ENCODE measurements around the gene HPRT1.

HPRT1 gene

GRCh38 chrX:134543288-134543687, 83.3 kb downstream of the HPRT1 start:
- Histone ChIP-seq H3K27me3 (replicated peaks; ENCODE audit: control insufficient read depth, insufficient read depth, low read length) (no peaks in the 10 kb centered on the region), H3K36me3 (ENCODE audit: control insufficient read depth, insufficient read depth, low read length) (no peaks in the 10 kb centered on the region; the same call in 1 of the 2 replicates), H3K4me3 (replicated peaks; ENCODE audit: low read depth, low read length) (no peak overlapping the region)
- DNase-seq (ENCODE audit: extremely low read depth, insufficient read length): no peak
- TF ChIP-seq CTCF (IDR thresholded peaks at IDR 0.05; ENCODE audit: insufficient read depth, low read length, poor library complexity, severe bottlenecking): no peak

GRCh38 chrX:134544135-134544512, 84.2 kb downstream of the HPRT1 start:
- DNase-seq (ENCODE audit: extremely low read depth, insufficient read length): no peak
- TF ChIP-seq CTCF (IDR thresholded peaks at IDR 0.05; ENCODE audit: insufficient read depth, low read length, poor library complexity, severe bottlenecking): no peak
- H3K27me3 ChIP-seq (replicated peaks; ENCODE audit: control insufficient read depth, insufficient read depth, low read length): no peaks in the 10 kb centered on the region
- no peak overlapping the region for H3K4me3 ChIP-seq (replicated peaks; ENCODE audit: low read depth, low read length)
- no peaks in the 10 kb centered on the region; the same call in 1 of the 2 replicates for H3K36me3 ChIP-seq (ENCODE audit: control insufficient read depth, insufficient read depth, low read length)

- DNase-seq (ENCODE audit: extremely low read depth, insufficient read length): no peak
- H3K4me3 ChIP-seq (replicated peaks; ENCODE audit: low read depth, low read length): no peak overlapping the region
- no peak for TF ChIP-seq CTCF (IDR thresholded peaks at IDR 0.05; ENCODE audit: insufficient read depth, low read length, poor library complexity, severe bottlenecking)
- no peaks in the 10 kb centered on the region; the same call in 1 of the 2 replicates for H3K36me3 ChIP-seq (ENCODE audit: control insufficient read depth, insufficient read depth, low read length)
- H3K27me3 ChIP-seq (replicated peaks; ENCODE audit: control insufficient read depth, insufficient read depth, low read length): no peaks in the 10 kb centered on the region
Observed at GRCh38 chrX:134544513-134545151, 84.7 kb downstream of the HPRT1 start.

GRCh38 chrX:134545510-134545909, 85.5 kb downstream of the HPRT1 start:
- no peak for TF ChIP-seq CTCF (IDR thresholded peaks at IDR 0.05; ENCODE audit: insufficient read depth, low read length, poor library complexity, severe bottlenecking)
- no peak overlapping the region for H3K4me3 ChIP-seq (replicated peaks; ENCODE audit: low read depth, low read length)
- H3K27me3 ChIP-seq (replicated peaks; ENCODE audit: control insufficient read depth, insufficient read depth, low read length): no peaks in the 10 kb centered on the region
- no peak for DNase-seq (ENCODE audit: extremely low read depth, insufficient read length)
- no peaks in the 10 kb centered on the region; the same call in 1 of the 2 replicates for H3K36me3 ChIP-seq (ENCODE audit: control insufficient read depth, insufficient read depth, low read length)

GRCh38 chrX:134546187-134546586, 86.2 kb downstream of the HPRT1 start:
- Histone ChIP-seq H3K4me3 (replicated peaks; ENCODE audit: low read depth, low read length) (no peak overlapping the region), H3K36me3 (ENCODE audit: control insufficient read depth, insufficient read depth, low read length) (no peaks in the 10 kb centered on the region; the same call in 1 of the 2 replicates), H3K27me3 (replicated peaks; ENCODE audit: control insufficient read depth, insufficient read depth, low read length) (no peaks in the 10 kb centered on the region)
- no peak for DNase-seq (ENCODE audit: extremely low read depth, insufficient read length)
- no peak for TF ChIP-seq CTCF (IDR thresholded peaks at IDR 0.05; ENCODE audit: insufficient read depth, low read length, poor library complexity, severe bottlenecking)
